Esophagus muscularis mucosa (tissue), 3 donors: ENCODE data around the gene CHN1.

ENCODE experiments used
- CTCF ChIP-seq, 3 experiments: fragments of 200-600 bp in 2 of 3; fragments of 450-650 bp in 1 of 3; sonication (generic) in 2 of 3; IDR thresholded peaks; one replicate each; pipeline ENCODE4 v1.5.1; 2017 to 2019; ENCODE audit warnings: antibody characterized with exemption in 3 of 3, mild to moderate bottlenecking in 2 of 3, moderate library complexity in 1 of 3
- POLR2AphosphoS5 ChIP-seq, 2 donors: sonication (generic); formaldehyde crosslinking; IDR thresholded peaks; one replicate each; pipeline ENCODE4 v1.6.1; 2017; ENCODE audit warnings: antibody characterized with exemption in 2 of 2

- TF ChIP-seq CTCF (IDR thresholded peaks at IDR 0.05) (no peak), POLR2AphosphoS5 (IDR thresholded peaks at IDR 0.05) (no peak)
Observed at GRCh38 chr2:174752403-174753037, 252.7 kb downstream of the CHN1 start.
